GM19452 (cell line): ENCODE results near the gene BMP5.

Experiments used
- ATAC-seq: cut with Tn5 transposase; IDR thresholded peaks from one replicate; pipeline ENCODE4 v1.9.1; 2021; ENCODE audit not compliant: unreplicated experiment

BMP5 gene

DNA sequence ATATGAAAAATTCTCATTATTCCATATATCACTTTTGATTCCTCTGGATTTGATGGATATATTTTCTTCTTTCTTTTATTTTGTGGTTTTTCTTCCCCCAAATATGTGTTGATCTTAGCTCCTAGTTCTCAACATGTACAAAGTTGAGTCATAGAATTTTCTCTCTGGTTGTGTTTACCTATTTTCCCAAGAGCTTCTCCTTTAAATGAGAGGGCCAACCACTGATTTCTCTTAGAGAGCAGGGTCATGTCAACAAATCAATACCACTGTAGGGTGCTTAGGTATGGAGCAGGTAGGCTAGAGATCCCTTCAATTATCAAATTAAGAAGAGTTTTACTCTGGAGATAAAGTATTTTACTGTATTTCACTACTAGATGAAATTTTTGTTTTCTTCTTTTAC, 145.7 kb downstream of the BMP5 start:
- ATAC-seq, result no peak

DNA sequence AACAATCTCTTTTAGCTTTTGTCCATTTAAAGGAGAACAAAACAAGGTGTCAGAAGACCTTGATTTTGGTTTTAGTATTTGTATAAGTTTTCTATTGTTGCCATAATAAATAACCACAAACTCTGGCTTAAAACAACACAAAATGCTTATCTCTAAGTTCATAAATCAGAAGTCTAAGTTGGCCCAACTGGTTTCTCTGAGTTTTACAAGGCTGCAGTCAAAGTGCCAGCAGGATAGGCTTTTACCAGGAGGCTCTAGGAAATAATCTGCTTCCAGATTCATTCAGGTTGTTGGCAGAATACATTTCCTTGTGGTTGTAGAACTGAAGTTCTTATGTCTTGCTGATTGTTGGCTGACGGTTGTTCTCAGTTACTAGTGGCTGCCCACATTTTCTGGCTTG, 149.2 kb downstream of the BMP5 start:
- ATAC-seq, result no peak

DNA sequence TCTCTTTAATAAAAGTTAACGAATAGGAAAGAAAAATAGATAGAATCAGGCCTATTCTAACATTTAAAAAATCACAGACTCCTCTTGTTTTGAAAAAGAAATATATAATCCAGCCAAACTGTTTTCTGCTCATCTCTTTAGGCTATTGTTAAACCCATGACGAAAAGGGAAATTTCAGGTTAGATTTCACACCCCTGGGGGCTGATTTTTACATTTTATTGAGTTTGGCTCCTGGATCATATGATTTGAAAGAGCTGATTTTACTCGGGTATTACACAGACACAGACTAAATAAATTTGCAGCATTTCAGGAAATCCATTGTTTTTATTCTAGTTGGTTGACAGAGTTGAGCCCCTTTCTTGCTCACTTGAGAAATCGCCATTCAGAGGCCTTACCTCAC, 160.6 kb downstream of the BMP5 start:
- ATAC-seq, result no peak

DNA sequence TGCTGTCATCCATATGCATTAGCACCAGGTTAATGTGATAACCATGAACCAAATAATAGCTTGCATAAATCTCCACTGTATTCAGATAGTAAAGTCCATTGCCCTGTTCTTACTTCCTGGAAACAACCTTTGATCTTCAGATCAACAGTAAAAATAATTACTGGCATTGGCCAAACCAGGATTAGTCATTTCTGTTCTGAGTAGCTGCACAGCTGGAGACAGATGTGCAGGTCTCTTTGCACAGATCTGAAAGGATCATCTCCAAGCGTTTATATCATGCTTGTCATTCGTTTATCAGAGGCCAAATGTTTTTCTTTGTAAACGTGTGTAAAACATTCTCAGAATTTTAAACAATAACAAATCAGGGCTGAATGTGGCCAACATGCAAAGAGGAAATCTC, 162.0 kb downstream of the BMP5 start:
- no peak for ATAC-seq

DNA sequence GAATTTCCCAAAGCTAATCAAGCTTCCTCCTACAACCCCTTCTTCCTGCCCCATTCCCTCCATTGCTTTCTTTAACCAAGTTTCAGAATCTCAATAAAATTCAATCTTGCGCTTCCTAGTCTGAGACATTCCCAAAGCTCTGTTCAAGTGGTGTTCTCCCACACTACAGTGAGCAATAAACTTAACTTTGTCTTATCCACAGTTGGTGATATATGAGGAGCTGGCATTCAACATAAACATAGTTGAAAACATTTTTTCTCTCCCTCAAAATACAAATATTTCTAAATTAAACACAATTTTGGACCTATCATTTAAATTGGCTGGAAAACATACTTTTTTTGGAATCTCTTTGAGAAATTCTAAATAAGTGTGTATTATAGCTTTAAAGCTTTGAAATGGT, 166.7 kb downstream of the BMP5 start:
- ATAC-seq, result no peak

DNA sequence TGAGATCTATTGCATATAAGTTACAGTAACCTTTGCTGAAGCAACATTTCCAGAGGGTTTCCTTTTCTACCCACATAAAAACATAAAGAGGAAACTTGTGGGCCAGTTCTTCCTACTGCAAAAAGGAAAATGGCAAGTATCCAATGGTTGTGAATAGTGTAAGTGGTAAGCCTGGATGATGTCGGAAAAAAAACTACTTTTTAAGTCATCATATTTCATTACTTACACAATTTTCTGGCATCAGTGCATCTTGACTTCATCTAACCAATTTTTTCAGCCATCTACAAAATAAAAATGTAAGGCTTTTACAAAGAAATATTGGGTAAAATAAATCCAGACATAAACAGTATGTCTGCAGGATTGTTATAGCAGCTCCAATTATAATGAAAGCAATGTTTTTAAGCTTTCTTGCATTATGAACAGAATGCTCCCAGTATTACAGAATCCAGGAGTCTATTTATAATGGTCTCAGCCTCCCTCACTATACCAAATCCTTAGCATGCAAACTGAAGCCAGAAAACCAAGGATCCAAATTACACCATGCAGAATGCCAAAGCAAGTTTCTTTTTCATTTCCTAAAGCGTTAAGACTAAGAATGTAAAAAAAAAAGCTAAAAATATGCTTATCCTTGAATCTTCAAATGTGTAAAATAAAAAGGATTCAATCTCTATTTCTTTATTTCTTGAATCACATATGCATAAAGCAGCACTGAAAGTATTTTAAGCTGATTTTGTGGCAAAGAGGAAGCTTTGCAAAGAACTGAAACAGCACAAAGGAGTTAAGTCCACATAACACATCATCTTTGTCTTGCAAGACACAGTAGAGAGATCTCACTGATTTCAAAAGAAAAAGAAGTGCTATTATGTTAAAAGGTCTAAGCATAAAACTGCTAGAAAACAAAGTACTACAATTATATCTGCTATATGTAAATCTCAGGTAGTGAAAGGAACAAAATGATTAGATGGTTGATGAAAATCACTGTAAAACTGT, 169.6 kb downstream of the BMP5 start:
- no peak for ATAC-seq

DNA sequence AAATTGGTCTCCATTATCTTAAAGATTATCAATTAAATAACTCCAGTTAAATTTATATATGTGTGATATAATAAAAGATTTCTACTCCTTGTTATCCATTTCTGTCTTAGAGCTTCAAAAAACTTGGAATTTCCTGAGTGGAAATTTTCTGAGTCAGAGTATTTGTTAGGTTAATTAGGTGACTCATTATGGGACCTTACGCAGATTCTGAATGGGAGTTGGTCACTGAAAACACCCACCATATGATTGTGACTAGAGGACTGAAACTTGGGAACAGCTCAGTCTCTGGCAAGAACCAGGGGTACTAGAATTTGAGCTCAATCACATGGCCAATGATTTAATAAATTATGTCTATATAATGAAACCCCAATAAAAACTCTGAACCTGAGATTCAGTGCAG, 171.0 kb downstream of the BMP5 start:
- no peak for ATAC-seq
